ENCODE data around the gene EPG5.

EPG5 gene

DNA sequence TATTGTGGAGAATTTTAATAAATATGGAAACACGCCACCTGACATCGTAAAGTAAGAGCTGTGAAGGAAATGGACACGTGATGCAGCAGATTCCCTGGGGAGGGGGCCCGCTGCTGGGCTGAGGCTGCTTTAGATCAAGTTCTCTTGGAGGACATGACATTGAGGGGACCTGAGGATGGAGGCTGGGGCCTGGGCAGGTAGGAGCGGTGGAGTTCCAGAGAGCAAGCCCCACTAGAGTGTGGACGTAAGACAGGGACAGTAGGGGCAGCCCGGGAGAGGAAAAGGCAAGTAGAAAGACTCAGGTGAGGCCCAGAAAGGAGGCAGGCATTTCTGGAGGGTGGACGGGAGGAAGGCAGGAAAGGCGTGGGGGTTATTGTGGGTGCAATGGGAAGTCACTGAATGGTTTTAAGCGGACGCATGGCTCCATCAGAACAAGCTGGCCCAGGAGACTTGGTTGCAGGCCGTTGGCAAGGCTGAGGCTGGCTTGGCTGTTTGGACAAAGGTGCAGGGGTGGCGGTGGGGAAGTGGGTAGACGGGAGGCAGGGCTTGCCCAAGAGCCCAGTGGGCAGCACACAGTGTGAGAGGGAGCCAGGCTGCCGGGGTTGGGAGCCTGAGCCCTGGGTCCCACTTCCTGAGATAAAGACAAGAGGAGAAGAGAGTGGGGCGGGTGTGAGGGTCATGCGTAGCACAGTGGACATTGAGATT, 125.9 kb downstream of the EPG5 start:
- H3K9me3 ChIP-seq (ENCODE audit: insufficient read depth, low read length), result no peaks in the 10 kb centered on the region
- TF ChIP-seq EZH2phosphoT487 (conservative IDR thresholded peaks at IDR 0.05; ENCODE audit: low read length), result no peak
- TF ChIP-seq, protein P1, sequence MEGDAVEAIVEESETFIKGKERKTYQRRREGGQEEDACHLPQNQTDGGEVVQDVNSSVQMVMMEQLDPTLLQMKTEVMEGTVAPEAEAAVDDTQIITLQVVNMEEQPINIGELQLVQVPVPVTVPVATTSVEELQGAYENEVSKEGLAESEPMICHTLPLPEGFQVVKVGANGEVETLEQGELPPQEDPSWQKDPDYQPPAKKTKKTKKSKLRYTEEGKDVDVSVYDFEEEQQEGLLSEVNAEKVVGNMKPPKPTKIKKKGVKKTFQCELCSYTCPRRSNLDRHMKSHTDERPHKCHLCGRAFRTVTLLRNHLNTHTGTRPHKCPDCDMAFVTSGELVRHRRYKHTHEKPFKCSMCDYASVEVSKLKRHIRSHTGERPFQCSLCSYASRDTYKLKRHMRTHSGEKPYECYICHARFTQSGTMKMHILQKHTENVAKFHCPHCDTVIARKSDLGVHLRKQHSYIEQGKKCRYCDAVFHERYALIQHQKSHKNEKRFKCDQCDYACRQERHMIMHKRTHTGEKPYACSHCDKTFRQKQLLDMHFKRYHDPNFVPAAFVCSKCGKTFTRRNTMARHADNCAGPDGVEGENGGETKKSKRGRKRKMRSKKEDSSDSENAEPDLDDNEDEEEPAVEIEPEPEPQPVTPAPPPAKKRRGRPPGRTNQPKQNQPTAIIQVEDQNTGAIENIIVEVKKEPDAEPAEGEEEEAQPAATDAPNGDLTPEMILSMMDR (IDR thresholded peaks at IDR 0.05; ENCODE audit: insufficient read depth, low read length, poor library complexity, severe bottlenecking), result no peak
- H2AFZ ChIP-seq (ENCODE audit: low read depth, low read length, severe bottlenecking), result no peak overlapping the region
- no peak overlapping the region for H3K27ac ChIP-seq (ENCODE audit: low read depth, low read length)
- H3K4me3 ChIP-seq (ENCODE audit: insufficient read depth, low read length, poor library complexity, severe bottlenecking), result no peak overlapping the region
- H3F3A ChIP-seq (ENCODE audit: insufficient read depth), result no peaks in the 10 kb centered on the region
- no peaks in the 10 kb centered on the region for H4K20me1 ChIP-seq (ENCODE audit: low read depth, low read length)
- no peaks in the 10 kb centered on the region for H3K27me3 ChIP-seq (ENCODE audit: low read length)
- no peak overlapping the region for H3K9ac ChIP-seq (ENCODE audit: low read length)
- no peaks in the 10 kb centered on the region for H3K36me3 ChIP-seq (ENCODE audit: low read length)
- no peaks in the 10 kb centered on the region for H3K9me2 ChIP-seq (replicated peaks; ENCODE audit: insufficient read depth, low read length)
- no peaks in the 10 kb centered on the region for H3K79me2 ChIP-seq (ENCODE audit: insufficient read depth, low read length)
- H3K4me2 ChIP-seq (ENCODE audit: low read depth, low read length, poor library complexity, severe bottlenecking), result no peak overlapping the region

DNA sequence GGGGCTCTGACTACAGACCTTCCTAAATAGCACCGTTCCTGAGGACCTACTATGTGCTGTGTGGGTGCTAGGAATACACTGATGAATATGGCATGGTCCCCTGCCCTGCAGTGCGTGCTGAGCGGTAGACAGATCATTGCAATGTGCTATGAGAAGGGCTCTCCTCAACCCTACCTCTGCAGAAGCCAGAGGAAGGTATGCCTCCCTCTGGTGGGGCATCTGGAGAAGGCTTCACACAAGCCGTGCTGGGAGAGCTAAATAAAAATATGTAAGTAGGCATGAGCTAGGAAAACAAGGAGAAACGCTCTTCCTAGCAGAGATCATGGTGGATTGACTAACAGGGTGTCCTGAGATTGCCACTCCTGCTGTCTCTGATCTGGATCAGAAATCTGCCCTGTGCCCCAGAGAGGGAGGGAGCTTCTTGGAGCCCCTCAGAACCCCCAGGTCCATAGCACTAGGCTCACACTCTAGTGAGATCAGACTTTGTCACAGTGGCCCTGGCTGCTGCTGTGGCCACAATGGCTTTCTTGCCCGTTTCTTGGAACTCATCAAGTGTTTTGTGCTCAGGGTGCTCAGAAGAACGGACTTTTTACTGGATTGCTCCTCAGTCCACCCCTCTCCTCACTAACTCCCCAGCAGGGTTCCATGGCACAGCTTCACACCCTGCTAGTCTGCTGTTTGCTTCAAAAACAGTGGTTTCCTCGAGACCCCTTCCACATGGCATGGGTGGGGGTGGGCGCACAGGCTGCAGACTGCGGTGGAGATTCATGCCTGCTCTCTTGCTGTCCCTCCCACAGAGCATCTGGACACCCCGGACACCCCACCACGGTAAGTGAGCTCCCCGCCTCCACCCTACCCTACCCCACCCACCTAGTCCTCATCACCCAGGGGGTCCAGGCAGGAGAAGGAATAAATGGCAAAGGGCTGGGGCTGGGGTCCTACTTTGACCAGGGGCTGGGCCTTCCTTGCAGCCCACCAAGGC, 127.4 kb downstream of the EPG5 start:
- Histone ChIP-seq H3K4me2 (ENCODE audit: low read depth, low read length, poor library complexity, severe bottlenecking) (no peak overlapping the region), H3K27ac (ENCODE audit: low read depth, low read length) (no peak overlapping the region)

DNA sequence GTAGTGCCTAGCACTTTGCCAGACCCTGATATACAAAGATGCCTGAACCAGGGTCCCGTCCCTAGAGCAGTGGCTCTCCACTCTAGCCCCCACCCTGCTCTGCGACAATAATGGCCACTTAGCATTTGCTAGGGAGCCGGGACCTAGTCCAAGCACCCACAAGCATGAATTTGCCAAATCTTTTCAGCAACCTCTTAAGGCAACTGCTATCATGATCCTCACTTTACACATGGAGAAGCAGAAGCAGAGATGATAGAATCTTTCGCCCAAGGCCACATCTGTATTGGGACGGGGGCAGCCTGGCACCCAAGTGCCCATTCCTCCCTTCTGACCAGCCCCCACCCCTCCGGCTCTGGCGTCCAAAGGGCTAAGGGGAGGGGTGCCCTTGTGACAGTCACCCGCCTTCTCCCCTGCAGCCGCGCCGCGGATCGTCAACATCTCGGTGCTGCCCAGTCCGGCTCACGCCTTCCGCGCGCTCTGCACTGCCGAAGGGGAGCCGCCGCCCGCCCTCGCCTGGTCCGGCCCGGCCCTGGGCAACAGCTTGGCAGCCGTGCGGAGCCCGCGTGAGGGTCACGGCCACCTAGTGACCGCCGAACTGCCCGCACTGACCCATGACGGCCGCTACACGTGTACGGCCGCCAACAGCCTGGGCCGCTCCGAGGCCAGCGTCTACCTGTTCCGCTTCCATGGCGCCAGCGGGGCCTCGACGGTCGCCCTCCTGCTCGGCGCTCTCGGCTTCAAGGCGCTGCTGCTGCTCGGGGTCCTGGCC, 128.6 kb downstream of the EPG5 start:
- TF ChIP-seq, protein P1 (IDR thresholded peaks at IDR 0.05; ENCODE audit: insufficient read depth, low read length, poor library complexity, severe bottlenecking), result no peak
- TF ChIP-seq EZH2phosphoT487 (conservative IDR thresholded peaks at IDR 0.05; ENCODE audit: low read length), result no peak
- no peak overlapping the region for H3K9ac ChIP-seq (ENCODE audit: low read length)
- no peaks in the 10 kb centered on the region for H4K20me1 ChIP-seq (ENCODE audit: low read depth, low read length)
- no peak overlapping the region for H2AFZ ChIP-seq (ENCODE audit: low read depth, low read length, severe bottlenecking)
- no peaks in the 10 kb centered on the region for H3K9me3 ChIP-seq (ENCODE audit: insufficient read depth, low read length)
- no peaks in the 10 kb centered on the region for H3K36me3 ChIP-seq (ENCODE audit: low read length)
- H3K4me3 ChIP-seq (ENCODE audit: insufficient read depth, low read length, poor library complexity, severe bottlenecking), result no peak overlapping the region
- no peak overlapping the region for H3K4me2 ChIP-seq (ENCODE audit: low read depth, low read length, poor library complexity, severe bottlenecking)
- no peaks in the 10 kb centered on the region for H3F3A ChIP-seq (ENCODE audit: insufficient read depth)
- H3K9me2 ChIP-seq (replicated peaks; ENCODE audit: insufficient read depth, low read length), result no peaks in the 10 kb centered on the region
- no peaks in the 10 kb centered on the region for H3K27me3 ChIP-seq (ENCODE audit: low read length)
- no peak overlapping the region for H3K27ac ChIP-seq (ENCODE audit: low read depth, low read length)
- H3K79me2 ChIP-seq (ENCODE audit: insufficient read depth, low read length), result no peaks in the 10 kb centered on the region

More for the DNA sequence above, 127.4 kb downstream of the EPG5 start:
- H3F3A ChIP-seq (ENCODE audit: insufficient read depth), result no peaks in the 10 kb centered on the region
- no peaks in the 10 kb centered on the region for H3K36me3 ChIP-seq (ENCODE audit: low read length)
- no peak overlapping the region for H2AFZ ChIP-seq (ENCODE audit: low read depth, low read length, severe bottlenecking)
- no peaks in the 10 kb centered on the region for H3K79me2 ChIP-seq (ENCODE audit: insufficient read depth, low read length)
- H3K9me2 ChIP-seq (replicated peaks; ENCODE audit: insufficient read depth, low read length), result no peaks in the 10 kb centered on the region
- no peak for TF ChIP-seq EZH2phosphoT487 (conservative IDR thresholded peaks at IDR 0.05; ENCODE audit: low read length)
- TF ChIP-seq, protein P1 (IDR thresholded peaks at IDR 0.05; ENCODE audit: insufficient read depth, low read length, poor library complexity, severe bottlenecking), result no peak
- H3K4me3 ChIP-seq (ENCODE audit: insufficient read depth, low read length, poor library complexity, severe bottlenecking), result no peak overlapping the region
- no peaks in the 10 kb centered on the region for H4K20me1 ChIP-seq (ENCODE audit: low read depth, low read length)
- no peaks in the 10 kb centered on the region for H3K9me3 ChIP-seq (ENCODE audit: insufficient read depth, low read length)
- no peaks in the 10 kb centered on the region for H3K27me3 ChIP-seq (ENCODE audit: low read length)
- H3K9ac ChIP-seq (ENCODE audit: low read length), result no peak overlapping the region
